GF-D8 (cell line): Measurements from ENCODE around the gene CACNA1D.

Experiments used
- DNase-seq: peaks from one replicate; lab custom pipeline; 2025; lab: John Stamatoyannopoulos, UW

Gene CACNA1D

GRCh38 chr3:53715815-53716483, 221.5 kb downstream of the CACNA1D start:
- no peak for DNase-seq

DNA sequence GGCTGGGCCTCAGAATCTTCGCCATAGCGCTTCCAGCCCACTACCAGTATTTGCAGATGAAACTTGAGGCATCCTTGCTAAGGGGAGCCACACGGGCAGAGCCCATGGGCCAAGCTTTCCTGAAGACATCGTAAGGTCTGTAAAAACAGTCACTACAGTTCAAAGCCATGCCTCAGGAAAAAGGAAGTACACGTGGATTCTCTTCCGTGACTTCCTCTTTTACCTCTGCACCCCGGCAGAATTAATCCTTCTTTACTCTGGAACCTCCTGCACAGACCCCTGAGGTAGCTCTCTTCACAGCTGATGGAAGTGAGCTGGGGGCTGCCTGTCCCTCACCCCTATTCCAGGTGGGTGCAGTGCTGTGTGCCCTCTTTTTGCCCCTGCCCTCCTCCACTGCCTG, 222.6 kb downstream of the CACNA1D start:
- DNase-seq = peak; percentile 4

- DNase-seq = no peak
These were observed 224.1 kb downstream of the CACNA1D start for GRCh38 chr3:53718462-53718861.

DNA sequence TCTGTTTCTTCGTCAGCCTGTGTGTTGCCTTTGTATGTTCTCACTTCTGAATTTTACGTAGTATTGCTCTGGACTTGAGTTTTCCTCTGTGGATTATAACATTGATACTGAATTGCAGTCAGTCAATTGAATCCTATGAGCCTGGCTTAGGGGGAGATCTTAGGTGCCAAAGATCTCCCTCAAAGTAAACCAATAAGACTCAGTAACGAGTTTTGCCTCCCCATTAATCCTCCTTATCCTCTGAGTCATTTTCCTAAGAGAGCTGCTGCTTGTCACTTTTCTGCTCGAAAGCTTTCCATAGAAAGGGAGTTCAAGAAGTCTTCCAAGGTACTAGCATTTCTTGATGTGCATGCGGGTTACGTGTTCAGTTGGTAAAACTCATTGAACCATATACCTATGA, 225.4 kb downstream of the CACNA1D start:
- DNase-seq = no peak

- DNase-seq = no peak
These were observed 227.0 kb downstream of the CACNA1D start for GRCh38 chr3:53721187-53722119.

GRCh38 chr3:53724566-53724965, 230.2 kb downstream of the CACNA1D start:
- no peak for DNase-seq

DNA sequence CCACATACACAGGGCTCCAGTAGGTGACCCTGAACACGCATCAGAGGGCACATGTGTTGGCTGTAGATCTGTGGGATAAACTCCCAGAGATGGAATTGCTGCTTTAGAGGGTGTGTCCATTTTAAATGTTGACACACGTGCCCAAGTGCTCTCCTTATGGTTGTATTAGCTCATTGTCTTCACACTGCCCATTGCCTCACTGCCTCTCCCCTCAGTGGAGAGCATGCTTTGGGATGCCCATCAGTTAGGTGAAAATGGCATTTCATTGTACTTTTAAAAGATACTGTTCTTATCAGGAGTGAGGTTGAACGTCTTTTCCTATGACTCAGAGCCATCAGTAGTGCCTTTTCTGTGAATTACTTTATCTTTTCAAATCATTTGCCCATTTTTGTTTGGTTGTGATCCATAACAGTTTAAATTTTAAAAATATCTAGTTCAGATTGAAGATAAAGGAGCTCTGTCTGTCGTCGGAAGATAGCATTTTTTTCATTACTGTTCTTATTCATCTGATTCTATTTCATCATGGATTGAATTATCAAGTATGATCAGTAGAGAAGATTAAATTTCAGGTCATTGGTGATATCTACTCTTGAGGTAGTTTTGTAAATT, 231.1 kb downstream of the CACNA1D start:
- no peak for DNase-seq

DNA sequence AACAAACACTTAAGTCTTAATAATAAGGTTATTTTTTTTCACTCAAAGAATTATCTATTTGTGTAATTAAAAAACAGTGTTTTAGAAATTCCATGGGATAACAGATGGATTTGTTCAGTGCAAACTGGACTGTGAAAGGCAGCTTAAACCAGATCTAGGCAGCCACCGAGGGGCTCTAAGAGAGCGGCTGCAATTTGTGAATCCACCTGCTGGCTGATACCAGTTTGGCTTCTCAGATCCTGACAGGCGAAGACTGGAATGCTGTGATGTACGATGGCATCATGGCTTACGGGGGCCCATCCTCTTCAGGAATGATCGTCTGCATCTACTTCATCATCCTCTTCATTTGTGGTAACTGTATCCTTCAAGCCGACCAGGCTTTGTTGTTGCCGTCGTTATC, 232.2 kb downstream of the CACNA1D start:
- DNase-seq = no peak

GRCh38 chr3:53728606-53729005, 234.2 kb downstream of the CACNA1D start:
- DNase-seq = no peak

GRCh38 chr3:53729159-53729558, 234.7 kb downstream of the CACNA1D start:
- no peak for DNase-seq

DNA sequence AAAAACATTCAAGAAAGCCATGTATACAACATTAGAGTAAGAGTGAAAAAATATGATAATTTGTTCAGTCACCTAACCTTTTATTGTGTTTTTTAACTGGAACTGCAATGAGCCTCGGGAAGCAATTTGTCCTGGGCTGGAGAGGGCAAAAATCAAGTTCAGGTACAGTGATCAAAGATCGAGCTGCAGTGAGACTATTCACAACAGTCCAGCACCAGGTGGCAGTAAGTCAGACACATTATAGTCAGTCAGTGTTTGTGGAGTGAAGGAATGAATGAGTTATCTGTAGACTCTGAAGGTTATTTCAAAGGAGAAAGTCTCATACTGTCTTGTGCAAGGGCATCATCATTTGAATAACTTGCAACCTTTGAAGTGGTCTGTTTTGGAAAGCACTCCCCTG, 235.2 kb downstream of the CACNA1D start:
- DNase-seq = no peak

DNA sequence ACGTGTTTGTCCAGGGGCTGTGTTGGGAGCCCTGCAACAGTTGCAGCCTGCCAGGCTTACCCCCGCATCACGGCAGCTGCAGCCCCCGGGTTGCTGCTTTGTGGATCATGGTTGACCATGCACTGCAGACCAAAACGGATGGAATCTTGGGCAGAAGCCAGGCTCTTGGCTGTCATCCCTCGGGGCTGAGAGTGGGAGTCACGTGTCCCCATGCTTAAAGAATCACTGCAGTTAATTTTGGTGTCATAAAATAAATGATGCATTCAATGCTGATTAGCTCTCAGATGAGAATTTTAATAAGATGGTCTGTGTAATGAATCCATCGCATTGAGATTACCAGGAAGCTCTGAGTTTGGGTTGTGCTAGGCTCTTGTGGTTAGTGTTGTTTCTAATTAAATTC, 236.2 kb downstream of the CACNA1D start:
- DNase-seq = no peak

- DNase-seq = no peak
These were observed 237.7 kb downstream of the CACNA1D start for GRCh38 chr3:53731934-53732624.

DNA sequence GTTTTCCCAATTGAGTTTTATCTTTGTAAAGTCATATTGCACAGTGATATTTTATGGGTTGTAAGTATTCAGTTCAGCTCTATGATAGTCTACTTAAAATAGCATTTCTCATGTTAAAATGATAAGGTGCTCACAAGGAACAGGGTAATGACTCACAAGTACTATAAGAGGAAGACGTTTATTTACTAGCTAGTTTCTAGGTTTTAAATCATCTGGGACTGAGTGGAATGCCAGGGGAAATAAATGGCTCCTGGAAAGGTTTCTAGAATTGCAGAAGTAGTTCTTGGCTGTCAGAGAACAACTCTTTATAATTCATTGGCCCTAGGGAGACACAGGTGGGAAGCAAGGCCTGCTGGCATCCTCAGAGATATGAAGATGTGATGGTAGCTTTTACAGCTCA, 239.0 kb downstream of the CACNA1D start:
- DNase-seq = no peak

DNA sequence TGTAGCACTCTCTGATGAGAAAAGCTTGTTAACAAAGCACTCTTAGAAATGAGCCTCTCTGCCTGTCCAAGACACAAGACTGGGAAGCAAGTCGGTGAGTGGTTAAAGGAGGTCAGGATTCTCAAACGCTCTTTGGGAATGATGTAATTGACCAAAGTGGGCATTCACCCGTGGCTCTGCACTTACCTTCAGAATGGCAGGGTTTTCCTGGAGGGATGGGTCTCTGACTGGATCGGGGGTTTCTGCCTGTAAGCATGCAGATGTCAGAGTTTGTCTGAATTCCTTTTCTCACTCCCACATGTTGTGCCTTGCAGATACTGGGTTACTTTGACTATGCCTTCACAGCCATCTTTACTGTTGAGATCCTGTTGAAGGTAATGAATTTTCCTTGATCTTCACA, 245.6 kb downstream of the CACNA1D start:
- DNase-seq = no peak

- DNase-seq = no peak
These were observed 246.5 kb downstream of the CACNA1D start for GRCh38 chr3:53740956-53741355.

GRCh38 chr3:53744351-53744750, 249.9 kb downstream of the CACNA1D start:
- no peak for DNase-seq

DNA sequence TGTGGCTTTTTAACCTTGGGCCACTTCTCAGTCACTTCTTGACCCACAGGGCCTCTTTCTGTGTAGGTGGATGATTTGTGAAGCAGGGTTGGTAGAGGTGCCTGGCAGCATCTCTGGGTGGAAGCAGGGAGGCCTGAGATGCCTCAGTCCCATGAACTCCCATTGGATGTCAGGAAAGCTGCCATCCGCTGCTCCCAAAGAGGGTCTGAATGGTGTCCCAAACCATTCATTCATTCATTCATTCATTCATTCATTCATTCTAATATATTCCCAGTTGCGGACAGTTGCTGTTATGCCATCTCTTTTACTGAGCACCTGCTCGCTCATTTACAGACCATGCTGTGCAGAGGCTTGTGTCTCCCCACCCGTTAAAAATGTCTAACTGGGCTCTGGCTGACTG, 253.1 kb downstream of the CACNA1D start:
- DNase-seq = no peak

GRCh38 chr3:53748512-53749271, 254.3 kb downstream of the CACNA1D start:
- DNase-seq = no peak

- no peak for DNase-seq
These were observed 255.0 kb downstream of the CACNA1D start for GRCh38 chr3:53749448-53749847.
